NCI-H2171 treated with DMSO at 0.1 percent for 48 hours (cell line): ENCODE results near the gene FASN.
A peak's percentile ranks its signal among the peaks of the same experiment; 100 is the strongest.
"Not testable (repeated sequence)": the region's sequence is repeated elsewhere in the genome, so short reads cannot be mapped to it uniquely, and the experiment has no call there.

Experiments used
- DNase-seq: peaks from one replicate; lab custom pipeline; 2025; lab: John Stamatoyannopoulos, UW

Gene FASN

DNA sequence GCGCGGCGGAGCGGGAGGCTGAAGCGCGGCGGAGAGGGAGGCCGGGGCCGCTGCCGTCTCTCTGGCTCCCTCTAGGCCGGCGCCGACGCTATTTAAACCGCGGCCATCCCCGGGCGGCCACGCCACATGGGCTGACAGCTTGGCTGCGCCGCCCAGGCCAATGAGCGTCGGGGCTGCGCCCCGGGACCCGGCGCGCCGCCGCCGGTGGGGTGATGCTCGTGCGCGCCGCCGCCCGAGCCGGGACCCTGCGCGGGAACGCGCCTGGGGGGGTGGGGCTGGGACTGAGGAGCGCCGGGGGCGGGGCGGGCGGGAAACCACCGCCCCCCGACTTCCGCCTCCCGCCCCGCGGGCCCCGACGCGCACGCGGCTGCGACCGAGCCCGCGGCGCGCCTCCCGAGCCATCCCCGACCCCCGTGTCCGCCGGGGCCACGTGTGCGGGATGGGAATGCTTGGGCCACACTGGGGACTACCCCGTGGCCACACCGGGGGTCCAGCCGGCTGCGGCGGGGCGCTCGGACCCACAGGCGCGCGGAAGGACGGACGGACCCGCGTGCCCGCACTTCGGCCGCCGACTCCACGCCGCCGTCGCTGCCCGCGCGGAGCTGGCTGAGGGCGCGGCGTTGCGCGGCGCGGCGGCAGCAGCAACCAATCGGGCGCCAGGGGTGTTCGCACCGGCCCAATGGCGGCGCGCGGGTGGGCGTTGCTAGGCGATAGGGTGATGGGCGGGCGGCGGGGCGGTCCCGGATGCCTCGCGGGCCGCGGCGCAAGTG, at the start of gene FASN:
FASN (minus strand) TSS at position 68 of the 770 bp plus-strand sequence. CDS start 1,791 bp downstream, outside the sequence.
- peak; percentile 90 for DNase-seq

DNA sequence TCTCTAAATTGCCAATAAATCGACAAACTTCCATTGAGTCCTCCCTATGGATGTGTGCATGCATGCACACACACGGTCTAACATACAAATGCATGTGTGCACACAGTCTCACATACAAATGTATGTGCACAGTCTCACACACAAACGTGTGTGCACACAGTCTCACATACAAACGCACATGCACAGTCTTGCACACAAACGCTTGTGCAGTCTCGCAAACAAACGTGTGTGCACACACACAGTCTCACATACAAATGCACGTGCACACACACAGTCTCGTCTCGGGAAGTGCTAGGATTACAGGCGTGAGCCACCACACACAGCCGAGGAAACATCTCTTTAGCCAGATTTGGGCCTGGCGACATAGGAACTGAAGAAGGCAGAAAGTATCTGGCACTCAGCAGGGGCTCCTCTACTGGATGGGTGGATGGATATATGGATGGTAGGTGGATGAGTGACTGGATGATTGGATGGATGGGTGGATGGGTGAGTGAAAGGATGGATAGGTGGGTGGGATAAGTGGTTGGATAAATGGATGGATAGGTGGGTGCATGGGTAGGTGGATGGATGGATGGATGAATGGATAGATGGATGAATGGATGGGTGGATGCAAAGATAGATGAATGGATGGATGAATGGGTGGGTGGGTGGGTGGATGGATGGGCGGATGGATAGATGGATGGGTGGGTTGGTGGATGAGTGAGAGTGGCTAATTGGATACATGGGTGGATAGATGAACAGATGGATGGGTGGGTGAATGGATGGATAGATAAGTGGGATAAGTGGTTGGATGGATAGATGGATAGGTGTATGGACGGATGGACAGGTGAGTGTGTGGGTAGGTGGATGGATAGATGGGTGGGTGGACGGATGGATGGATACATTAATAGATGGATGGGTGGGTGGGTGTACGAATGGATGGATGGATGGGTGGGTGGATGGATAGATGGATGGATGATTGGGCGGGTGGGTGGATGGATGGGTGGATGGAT, 48.9 kb upstream of the FASN start:
- DNase-seq, result no peak

DNA sequence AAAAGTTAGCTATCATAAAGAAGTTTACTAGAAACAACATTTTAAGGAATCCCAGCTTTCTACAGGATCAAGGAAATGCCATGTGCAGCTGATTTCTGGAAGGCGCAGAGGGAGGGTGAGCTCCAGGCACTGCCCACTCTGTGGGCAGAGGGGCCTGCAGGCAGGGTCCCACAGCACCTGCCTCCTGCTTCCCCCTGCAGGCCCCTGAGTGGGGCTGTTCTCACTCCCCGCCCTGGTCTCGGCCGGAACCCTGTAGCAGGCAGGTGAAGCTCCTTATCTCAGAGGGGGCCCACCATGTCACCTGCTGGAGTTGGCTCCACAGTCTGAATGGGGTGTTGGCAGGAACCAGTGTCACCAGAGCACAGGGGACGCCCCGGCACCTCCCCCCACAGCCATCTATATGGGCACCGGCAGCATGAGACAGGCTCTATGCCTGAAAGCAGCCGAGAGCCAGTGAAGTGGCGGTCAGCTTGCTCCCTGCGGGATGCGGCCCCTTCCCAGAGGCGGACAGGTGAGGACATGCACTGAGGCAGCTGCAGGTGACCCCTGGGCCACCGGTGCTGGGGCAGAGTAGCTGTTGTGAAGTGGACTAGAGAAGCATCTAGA, 47.6 kb upstream of the FASN start:
- no peak for DNase-seq

DNA sequence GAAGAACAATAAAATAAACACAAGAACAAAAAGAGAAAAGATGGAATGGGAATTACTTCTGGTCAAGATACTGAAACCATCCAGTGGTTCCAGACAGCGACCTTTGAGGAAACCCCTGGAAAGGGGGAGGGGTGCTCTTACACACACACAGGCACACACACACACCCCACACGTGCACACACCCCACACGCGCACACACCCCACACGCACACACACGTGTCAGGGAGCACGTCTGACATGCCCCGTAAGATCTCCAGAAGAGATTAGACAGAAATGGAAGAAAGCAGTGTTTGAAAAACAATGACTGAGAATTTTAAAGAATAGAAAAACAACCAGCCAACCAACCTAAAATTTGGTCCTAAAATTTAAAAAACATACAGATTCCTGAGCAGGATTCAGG, 45.3 kb upstream of the FASN start:
- DNase-seq, result no peak

DNA sequence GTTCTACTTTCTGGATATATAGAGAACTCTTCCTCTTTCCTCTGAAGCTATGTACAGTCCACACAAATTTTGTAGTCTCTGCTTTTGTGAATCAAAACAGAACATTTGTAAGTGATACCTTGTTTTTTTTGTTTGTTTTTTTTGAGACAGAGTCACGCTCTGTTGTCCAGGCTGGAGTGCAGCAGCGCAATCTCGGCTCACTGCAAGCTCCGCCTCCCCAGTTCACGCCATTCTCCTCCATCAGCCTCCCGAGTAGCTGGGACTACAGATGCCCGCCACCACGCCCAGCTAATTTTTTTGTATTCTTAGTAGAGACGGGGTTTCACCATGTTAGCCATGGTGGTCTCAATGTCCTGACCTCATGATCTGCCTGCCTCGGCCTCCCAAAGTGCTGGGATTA, 41.9 kb upstream of the FASN start:
- not testable (repeated sequence) for DNase-seq

DNA sequence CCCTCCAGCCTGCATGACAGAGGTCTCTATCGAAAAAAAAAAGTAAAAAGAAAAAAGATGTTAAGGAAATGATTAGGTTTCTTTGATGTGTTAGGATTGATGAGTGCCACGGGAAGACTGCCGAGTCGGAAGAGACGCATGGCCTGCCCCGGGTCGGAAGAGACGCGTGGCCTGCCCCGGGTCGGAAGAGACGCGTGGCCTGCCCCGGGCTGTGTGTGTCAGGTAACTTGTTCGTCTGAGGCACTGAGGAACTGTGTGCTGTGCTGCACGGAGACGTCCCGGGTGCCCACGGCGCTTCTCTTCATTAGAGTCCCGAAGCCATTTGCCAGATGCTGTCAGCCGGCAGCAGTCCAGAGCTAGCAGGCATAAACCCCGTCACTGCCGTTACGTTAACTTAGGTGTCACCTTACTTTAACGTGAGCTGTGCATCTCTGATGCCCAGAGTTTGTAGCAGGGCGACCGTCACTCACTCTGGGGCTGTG, 40.5 kb upstream of the FASN start:
- peak; percentile 24 for DNase-seq

DNA sequence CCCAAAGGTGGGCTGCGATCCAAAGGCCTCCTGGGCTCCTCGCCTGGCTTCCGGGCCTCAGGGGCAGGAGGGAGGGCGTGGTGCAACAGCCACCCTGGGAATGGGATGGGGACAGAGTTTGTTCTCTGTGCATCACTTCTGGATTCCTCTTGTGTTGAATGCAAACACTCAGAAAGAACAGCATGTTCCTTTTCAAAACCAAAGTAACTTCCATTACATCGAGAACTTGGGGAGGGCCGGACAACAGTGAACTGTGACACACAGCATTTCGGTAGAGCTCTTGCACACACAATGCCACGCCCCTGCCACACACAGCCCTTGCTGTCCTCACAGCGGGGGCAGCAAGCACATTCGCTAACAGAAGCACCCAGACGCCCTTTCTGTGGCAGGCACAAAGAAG, 36.1 kb upstream of the FASN start:
- DNase-seq, result no peak

DNA sequence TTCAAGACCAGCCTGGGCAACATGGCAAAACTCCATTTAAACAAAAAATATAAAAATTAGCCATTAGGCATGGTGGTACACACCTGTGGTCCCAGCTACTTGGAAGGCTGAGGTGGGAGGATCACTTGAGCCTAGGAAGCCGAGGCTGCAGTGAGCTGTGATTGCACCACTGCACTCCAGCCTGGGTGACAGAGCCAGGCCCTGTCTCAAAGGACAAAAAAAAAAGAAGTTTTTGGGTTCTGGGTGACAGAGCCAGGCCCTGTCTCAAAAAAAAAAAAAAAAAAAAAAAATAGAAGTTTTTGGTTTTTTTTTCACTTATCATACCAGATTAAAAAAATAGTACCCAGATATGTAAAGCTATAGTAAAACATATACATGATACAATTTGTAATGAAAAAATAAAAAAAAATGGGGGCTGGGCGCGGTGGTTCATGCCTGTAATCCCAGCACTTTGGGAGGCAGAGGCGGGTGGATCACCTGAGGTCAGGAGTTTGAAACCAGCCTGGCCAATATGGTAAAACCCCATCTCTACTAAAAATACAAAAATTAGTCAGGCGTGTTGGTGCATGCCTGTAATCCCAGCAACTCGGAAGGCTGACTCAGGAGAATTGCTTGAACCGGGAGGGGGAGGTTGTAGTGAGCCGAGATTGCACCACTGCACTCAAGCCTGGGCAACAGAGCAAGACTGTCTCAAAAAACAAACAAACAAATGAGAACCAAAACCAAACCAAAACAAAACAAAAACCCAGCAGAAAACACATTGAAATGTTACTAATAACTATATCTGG, 35.3 kb upstream of the FASN start:
- DNase-seq, result peak; percentile 53

DNA sequence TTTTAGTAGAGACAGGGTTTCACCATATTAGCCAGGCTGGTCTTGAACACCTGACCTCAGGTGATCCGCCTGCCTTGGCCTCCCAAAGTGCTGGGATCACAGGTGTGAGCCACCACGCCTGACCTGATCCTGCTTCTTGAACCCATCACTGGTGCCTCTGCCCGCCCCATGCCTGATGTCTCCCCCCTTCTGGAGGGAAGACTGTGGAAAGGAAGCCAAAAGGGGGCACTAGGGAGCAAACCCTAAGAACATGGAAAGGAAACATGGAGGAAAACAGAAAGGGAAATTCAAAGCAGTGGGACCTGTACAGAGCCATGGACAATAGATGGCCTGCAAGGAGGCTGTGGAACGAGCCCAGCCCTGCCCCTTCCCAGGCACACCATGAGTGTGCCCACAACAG, 31.1 kb upstream of the FASN start:
- no peak for DNase-seq

DNA sequence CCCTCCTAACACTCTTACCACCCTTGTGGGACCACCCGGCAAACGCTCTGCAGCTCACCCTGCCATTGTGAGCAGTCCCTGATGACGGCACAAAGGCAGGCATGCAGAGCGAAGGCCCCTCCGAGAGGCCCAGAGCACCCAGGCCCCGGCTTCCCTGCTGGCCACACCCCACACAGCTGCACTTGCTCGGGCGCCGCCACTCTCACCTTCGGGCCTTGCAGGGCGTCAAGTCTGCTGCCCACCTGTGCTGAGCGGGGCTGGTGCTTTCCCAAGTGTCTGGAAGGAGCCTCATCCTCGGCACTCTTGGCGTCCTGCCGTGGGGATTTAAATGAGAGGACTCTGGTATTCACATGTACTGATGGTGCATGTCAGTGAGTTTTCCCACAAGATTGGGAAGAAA, 30.3 kb upstream of the FASN start:
- no peak for DNase-seq

DNA sequence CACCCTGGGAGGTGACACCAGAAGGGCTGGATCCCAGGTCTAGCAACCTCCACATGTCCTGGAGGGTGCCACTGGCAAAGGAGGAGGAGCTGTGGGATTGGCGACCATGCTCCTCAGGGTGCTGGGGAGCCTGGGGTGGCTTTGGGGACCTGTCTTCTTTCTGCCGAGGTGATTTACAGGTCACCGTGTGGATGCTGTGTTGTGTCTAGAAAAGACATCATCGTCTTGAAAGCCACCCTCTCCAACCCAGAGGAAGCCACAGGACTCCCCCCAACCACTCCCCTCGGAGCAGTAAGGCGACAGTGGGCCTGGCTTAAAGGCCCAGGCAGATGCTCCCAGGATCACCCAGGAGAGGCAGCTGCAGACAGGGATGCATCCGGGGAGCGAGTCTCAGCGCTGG, 29.7 kb upstream of the FASN start:
- no peak for DNase-seq

DNA sequence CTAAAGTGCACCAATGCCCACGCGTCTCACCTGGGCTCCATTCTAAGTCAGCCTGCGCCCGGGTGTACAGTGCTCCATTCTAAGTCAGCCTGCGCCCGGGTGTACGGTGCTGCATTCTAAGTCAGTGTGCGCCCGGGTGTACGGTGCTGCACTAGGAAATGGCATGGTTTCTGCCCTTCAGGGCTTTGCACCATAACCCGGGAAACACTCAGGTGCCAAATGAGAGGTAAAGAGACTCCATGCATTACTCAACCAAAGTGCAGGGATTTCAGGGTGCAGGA, 29.2 kb upstream of the FASN start:
- DNase-seq, result no peak

DNA sequence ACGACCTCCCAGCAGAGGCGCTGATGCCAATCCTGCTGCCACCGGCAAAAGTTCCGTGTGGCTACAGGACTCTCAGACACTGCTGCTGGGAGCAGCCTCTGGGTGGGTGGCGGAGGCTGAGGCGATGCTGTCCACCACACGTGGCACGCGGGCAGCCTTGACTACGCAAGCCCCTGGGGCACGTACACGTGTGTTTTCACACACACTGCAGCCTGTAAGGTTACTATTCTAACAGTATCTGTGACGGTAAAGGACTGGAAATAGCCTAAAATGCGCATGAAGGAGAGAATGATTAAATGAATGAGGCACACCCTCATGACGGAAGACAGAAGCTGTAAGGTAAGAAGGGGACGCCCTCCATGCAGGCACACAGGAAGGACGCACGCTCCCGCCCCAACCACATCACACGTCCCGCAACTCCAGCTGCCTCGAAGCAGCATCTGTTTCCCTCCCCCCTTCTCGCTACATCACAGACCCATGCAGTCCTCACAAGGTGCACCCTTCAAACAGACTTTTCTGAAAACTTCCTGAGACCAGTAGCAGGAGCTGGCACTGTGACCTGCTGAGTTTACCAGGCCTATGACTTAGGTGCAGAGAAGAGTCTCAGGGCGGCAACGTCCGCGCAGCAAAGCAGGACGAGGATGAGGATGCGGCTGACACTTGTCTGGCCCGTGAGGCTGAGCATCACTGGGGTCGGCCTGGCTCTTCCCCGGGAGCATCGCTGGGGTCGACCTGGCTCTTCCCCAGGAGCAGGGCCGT, 28.7 kb upstream of the FASN start:
- DNase-seq, result no peak

DNA sequence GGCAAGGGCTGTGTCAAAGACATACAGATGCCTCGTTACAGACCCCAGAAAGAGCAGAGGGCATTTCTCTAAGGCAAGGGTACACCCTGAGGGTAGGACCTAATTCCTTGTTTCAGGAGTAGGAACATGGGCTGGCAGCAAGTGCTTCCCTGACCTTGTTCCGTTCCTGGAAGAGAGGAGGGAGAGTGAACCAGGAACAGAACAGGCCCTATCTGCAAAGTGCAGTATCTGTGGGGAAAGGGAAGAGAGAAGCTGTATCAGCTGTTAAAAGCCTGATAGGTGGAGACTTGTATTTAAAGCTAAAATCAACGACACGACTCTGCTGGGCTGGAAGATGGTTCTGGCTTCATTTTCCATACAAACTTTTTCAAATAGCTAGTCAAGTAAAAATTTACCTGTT, 26.1 kb upstream of the FASN start:
- no peak for DNase-seq

DNA sequence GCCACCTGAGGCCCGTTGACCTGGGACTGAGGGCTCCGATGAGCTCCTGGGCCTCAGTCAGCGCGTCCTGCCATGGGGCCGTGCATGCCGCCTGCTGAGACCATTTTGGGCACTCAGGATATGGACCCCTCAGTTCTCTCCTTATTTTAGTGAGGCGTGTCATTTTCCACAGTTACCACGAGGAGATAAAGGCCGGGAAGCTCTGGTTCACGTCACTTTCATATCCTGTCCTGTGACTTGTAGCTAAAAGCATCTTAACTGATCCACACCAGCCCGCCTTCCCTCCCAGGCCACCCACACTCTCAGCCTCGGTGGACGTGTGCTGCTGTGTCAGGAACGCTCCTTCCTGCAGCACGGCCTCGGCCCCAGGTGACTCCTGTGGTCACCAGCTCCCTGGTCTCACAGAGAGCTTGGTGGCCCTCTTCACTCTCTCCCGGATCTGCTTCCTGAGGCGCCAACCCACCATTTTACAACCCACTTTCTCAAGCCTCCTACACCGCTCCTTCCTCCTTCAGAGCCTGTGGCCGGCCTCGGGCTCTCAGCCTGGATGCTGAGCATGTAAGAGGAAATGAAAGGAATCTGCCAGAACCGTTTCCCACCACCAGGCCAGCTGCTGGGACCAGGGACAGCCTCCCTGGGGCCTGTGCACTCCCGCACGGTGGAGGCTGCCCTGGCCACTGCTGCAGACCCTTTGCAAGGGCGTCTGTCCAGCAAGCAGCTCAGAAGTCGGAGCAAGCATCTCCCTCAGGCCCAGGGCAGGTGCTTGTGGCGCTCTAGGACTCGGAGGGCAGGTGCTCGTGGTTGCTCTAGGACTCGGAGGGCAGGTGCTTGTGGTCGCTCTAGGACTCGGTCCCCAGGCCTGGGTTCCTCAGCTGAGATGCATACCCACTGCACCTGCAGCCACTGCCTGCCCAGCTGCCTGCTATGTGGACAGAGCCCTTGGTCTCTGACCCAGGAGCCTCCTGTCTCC, 23.9 kb upstream of the FASN start:
- no peak for DNase-seq

DNA sequence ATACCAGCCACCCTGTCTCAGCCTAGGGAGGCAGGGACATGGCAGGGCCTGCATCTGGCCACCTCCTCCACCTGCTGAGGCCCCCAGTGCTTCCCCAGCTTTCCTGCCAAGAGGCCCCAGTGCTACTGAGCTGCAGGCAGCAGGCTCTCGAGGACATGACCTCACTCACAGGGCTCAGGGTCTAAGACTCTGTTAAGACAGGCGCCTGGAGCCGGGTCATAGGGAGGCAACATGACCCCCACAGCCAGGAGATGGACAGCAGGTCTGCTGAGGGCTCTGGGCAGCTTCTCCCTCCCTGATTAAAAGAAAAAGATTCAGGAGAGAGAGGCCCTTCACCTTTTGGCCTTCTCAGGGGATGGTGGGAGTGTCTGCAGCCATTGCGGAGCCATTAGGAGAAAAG, 23.2 kb upstream of the FASN start:
- DNase-seq, result no peak

DNA sequence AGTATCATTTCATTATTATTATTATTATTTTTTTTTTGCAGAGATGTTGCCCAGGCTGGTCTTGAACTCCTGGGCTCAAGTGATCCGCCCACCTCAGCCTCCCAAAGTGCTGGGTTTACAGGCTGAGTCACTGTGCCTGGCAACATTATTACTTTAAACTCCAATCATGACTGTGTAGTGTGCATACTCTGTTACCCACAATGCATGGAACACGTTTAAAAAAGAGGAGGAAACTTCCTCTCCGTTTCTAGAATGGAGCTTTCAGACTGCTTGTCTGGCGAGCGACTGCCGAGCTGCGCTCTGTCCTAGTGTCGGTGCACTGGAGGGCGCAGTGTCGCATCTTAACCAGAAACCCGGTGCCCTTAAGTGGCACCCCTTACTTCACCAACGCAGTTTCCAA, 22.1 kb upstream of the FASN start:
- DNase-seq, result no peak

DNA sequence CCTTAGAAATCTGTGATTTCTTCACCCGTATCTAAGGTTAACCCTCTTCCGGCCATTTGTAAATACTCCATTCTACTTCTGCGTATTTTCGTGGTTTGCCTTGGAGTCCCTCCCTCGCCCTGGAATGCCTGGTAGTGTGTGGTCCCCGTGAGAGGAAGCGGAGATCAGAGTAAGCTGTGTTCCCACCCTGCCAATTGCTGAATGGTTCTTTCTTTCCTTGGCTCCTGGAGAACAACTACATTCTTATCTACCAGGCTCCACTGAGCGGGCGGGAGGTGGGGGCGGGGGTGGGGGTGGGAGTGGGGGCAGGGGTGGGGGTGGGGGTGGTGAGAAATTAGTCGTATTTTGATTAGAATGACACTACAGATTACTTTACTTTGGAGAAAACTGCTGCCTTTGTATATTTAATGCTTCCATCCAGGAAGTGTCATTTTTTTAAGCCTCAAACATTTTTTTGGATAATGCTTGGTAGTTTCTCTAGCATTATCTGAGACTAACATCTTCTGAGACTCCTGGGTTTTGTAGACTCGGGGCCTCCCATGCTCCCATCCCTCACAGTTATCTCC, 20.9 kb upstream of the FASN start:
- no peak for DNase-seq

DNA sequence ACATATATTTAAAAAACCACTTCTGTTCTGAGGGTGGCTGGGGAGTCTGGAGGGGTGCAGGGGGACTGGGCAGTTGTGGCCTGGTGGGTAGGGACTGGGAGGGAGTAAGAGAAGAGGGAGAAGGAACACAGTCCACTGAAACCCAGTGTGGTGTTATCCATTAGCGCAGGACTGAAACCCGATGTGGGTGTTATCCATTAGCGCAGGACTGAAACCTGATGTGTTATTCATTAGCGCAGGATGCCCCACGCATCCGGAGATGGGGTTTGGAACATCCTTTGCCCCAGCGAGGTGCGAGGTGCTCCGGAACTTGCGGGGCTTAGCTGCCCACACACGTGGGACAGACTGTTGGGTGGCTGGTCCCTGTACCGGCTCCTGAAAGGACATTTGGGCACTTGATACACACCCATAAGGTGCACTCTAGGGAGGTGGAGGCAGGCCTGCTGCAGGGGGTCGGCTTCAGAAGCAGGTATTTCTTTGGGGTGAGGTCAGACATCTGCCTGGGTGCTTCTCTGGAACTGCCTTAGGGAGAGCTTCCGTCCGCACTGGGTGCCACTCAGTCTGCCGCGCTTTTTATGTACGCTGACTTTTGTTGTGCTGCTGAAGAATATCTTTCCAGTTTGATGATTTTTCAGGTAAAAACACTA, 20.3 kb upstream of the FASN start:
- DNase-seq, result no peak
